Panc1 (cell line): ENCODE measurements around the gene TXNIP.

Experiments
- SIN3A ChIP-seq: IDR thresholded peaks from 2 replicates; pipeline ENCODE4 v1.6.1; 2012; ENCODE audit warnings: low read depth, mild to moderate bottlenecking, low read length, moderate library complexity, borderline replicate concordance; ENCODE audit not compliant: insufficient read depth
- TCF7L2 ChIP-seq: IDR thresholded peaks from 2 replicates; pipeline ENCODE4 v1.6.1; 2011; ENCODE audit warnings: mild to moderate bottlenecking, low read depth, low read length, inconsistent platforms
- TF ChIP-seq, protein P1 (sequence below): fragments of 450-650 bp; IDR thresholded peaks from 2 replicates; pipeline ENCODE4 v1.5.1; 2017; ENCODE audit warnings: mild to moderate bottlenecking

DNA sequence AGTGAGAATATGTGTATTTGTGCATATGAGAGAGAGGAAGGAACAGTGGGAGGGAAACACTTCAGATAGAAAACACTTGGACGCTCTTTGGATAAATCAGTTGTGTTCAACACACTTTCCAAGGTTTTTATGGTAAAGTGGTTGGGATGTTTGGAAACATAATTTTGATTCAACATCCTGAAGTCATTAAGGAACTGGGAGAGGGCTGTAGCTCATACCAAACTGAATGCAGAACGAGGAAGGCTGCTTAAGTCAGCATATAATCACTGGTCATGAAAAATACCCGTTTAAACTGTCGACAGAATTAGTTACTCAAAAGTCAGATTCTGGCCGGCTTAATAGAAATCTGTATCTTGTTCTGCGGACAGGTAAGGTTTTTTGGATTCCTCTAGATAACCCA lies 53.5 kb downstream of the TXNIP start:
- TF ChIP-seq, protein P1, sequence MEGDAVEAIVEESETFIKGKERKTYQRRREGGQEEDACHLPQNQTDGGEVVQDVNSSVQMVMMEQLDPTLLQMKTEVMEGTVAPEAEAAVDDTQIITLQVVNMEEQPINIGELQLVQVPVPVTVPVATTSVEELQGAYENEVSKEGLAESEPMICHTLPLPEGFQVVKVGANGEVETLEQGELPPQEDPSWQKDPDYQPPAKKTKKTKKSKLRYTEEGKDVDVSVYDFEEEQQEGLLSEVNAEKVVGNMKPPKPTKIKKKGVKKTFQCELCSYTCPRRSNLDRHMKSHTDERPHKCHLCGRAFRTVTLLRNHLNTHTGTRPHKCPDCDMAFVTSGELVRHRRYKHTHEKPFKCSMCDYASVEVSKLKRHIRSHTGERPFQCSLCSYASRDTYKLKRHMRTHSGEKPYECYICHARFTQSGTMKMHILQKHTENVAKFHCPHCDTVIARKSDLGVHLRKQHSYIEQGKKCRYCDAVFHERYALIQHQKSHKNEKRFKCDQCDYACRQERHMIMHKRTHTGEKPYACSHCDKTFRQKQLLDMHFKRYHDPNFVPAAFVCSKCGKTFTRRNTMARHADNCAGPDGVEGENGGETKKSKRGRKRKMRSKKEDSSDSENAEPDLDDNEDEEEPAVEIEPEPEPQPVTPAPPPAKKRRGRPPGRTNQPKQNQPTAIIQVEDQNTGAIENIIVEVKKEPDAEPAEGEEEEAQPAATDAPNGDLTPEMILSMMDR, result no peak
- TF ChIP-seq TCF7L2, result no peak
- TF ChIP-seq SIN3A, result no peak
